Measurements from ENCODE around the gene PRKCH.

The PRKCH gene

DNA sequence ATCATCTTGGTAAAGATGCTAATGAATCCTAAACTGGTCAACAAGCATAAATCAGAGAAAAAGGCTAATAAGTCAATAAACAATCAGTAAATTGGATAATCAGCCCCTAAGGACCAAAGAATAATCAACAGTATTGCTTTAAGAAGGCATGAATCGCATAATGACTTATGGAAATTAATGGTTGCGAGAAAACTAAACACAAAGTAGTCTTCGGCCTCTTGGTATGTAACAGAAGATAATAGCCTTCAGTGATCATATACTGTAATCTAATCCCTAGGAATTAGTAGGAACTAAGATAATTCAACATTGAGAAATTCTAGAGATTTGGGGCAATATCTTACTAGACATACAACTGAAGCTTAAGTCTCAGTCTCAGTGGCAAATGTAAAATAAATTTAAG is 122.1 kb downstream of the PRKCH start:
- peak overlapping the region; percentile 41 to 59 for H3K4me3 Mint-ChIP-seq
- H3K27me3 Mint-ChIP-seq: no peaks in the 10 kb centered on the region
- no peak for DNase-seq
- peak overlapping the region; percentile 98 to 99 for H3K27ac Mint-ChIP-seq
- no peaks in the 10 kb centered on the region for H3K9me3 Mint-ChIP-seq
- no peak for ATAC-seq
- peaks cover 97% of the 10 kb centered on the region for H3K4me1 Mint-ChIP-seq

DNA sequence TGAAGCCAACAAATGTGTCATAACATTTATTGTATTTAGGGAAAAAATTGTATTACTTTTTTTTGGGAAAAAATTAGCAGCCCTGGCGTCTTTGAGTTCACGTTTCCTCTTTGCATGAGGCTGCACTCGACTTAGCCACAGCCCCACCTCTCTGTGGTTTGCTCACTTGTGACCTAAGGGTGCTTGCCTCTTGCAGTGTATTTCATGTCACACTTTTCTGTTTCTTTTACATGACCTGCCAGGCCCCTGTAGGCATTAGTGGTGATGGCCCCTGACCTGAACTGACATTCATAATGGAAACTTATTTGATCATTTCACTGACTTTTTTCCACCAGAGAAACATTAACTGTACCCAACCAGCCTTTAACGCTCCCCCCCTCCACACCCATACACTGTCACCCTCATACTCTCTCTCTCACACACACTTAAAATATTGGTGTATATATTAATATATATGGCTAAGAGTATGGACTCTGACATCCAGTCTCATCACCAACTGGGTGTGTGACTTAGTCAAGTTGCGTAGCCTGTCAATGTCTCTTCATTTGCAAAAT is 122.9 kb downstream of the PRKCH start:
- ATAC-seq (peak; percentile 98), DNase-seq (peak; percentile 66 to 86)
- peak overlapping the region; percentile 98 to 99 for H3K27ac Mint-ChIP-seq
- peak overlapping the region; percentile 41 to 59 for H3K4me3 Mint-ChIP-seq
- peaks cover 97% of the 10 kb centered on the region for H3K4me1 Mint-ChIP-seq
- H3K9me3 Mint-ChIP-seq: no peaks in the 10 kb centered on the region
- H3K27me3 Mint-ChIP-seq: no peaks in the 10 kb centered on the region

DNA sequence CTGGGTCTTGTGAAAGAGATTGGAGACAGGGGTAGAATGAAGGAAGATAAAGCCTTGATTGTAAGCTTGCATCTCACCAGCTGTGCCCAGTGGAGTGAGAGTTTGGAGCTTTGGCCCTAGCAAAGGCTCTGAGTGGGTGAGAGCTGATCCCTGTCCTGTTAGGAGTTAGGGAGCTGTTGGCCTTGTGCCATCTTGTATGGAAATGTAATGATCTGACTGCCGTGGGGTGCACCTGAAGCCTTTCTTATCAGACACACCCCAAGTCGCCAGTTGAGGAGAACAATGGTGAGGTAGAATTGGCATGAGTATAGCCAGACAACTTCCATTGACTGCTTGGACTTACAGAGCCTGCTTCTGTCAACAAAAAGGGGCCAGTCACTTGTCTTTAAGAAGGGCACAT is 130.1 kb downstream of the PRKCH start:
- no peak for ATAC-seq
- H3K27me3 Mint-ChIP-seq: no peaks in the 10 kb centered on the region
- H3K4me3 Mint-ChIP-seq: peak overlapping the region; percentile 68 to 82
- peaks cover 100% of the 10 kb centered on the region for H3K4me1 Mint-ChIP-seq
- H3K27ac Mint-ChIP-seq: peak overlapping the region; percentile 86 to 96
- DNase-seq: no peak
- peaks cover 0 to 7% of the 10 kb centered on the region in 2 donors for H3K9me3 Mint-ChIP-seq

DNA sequence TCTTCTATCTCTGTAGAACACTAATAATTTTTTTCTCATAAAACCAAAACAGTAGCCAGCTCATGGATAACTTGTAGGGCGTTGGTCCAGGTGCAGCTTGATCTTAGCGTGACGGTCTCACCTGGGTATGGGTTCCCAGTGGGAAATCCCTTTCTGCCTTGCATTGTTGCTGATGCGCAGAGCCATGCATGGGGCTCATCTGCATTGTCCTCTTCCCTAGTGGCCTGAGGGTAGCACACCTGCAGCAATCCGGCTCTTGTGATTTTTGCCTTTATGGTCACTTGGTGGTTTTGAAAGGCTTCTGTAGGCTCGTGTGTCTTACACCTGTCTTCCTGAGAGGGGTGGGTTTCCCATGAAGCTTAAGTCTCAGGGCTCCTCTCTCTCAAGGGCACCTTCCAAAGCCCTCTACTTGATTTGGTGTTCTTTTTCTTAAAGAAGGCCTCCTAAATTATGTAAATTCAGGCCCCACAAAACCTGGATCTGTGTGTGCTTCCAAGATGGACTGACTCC is 130.6 kb downstream of the PRKCH start:
- no peak for DNase-seq
- Mint-ChIP-seq H3K4me1 (peaks cover 100% of the 10 kb centered on the region), H3K9me3 (peaks cover 0 to 7% of the 10 kb centered on the region in 2 donors), H3K27me3 (no peaks in the 10 kb centered on the region), H3K4me3 (peak overlapping the region; percentile 68 to 82), H3K27ac (peak overlapping the region; percentile 96 to 97)
- ATAC-seq: peak; percentile 20

DNA sequence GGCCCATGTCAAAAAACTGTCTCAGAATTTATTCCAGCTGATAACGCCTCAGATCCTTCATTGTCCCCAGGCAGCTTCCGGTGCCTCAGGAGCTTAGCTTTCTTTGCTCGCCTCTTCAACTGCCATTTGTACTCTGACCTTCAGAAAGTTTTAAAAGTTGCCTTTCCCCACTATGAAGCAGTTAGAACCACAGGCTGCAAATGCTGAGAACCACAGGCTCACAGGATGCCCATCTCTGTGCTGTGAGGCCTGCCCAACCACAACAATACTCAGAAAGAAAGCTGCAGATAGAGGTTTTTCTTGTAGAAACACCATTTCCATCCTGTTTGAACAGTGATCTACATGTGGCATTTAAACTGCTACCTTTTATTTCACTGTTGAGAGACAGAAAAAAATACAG is 131.1 kb downstream of the PRKCH start:
- H3K27ac Mint-ChIP-seq: peak overlapping the region; percentile 96 to 97
- peak; percentile 97 for ATAC-seq
- H3K4me1 Mint-ChIP-seq: peaks cover 100% of the 10 kb centered on the region
- peak overlapping the region; percentile 68 to 82 for H3K4me3 Mint-ChIP-seq
- H3K27me3 Mint-ChIP-seq: no peaks in the 10 kb centered on the region
- peaks cover 0 to 7% of the 10 kb centered on the region in 2 donors for H3K9me3 Mint-ChIP-seq
- DNase-seq: peak; percentile 72 to 86

DNA sequence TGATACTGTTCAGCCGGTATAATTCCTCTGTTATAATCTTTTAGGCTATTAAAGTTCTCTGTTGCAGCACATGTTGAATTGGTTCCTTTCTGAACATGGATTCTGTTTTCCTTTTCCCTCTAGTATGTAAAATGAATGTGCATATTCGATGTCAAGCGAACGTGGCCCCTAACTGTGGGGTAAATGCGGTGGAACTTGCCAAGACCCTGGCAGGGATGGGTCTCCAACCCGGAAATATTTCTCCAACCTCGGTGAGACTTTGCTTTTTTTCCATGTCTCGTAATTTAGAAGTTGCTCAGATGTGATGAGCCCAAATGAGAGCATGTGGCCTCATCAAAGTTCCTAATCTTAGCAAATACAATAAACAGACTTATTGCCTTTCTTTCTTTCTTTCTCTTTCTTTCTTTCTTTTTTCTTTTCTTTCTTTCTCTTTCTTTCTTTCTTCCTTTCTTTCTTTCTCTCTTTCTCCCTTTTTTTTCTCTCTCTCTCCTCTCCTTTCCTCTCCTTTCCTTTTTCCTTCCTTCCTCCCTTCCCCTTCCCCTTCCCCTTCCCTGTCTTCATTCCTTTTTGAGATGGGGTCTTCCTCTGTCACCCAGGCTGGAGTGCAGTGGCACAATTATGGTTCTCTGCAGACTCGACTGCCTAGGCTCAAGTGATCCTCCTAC is 131.9 kb downstream of the PRKCH start:
- ATAC-seq (no peak), DNase-seq (no peak)
- H3K9me3 Mint-ChIP-seq: peaks cover 0 to 7% of the 10 kb centered on the region in 2 donors
- H3K4me3 Mint-ChIP-seq: peak overlapping the region; percentile 73 to 82
- no peaks in the 10 kb centered on the region for H3K27me3 Mint-ChIP-seq
- H3K4me1 Mint-ChIP-seq: peaks cover 98% of the 10 kb centered on the region
- H3K27ac Mint-ChIP-seq: peak overlapping the region; percentile 96 to 97

DNA sequence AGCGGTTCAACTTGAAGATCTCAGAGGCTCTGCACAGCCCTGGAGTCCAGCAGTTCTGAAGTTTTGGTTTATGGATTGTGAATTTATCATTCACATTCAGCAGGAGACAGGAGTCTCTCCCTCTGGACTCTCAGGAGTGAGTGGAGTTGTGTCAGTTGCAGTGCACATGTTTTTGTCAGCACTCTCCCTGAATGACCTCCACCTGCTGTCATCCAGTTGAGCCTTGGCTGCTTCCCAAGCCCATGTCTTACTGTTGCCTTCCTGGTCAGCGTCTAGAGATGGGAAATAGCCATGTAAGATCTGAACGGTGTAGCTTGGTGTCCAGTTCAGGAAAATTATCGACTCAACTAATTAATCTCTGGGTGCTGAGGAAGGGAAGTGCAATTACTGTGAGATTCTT is 133.2 kb downstream of the PRKCH start:
- Mint-ChIP-seq H3K27me3 (no peaks in the 10 kb centered on the region), H3K27ac (peak overlapping the region; percentile 81 to 96), H3K4me1 (peaks cover 98% of the 10 kb centered on the region), H3K9me3 (peaks cover 0 to 7% of the 10 kb centered on the region in 2 donors), H3K4me3 (peak overlapping the region; percentile 73 to 82)
- no peak for DNase-seq
- no peak for ATAC-seq

DNA sequence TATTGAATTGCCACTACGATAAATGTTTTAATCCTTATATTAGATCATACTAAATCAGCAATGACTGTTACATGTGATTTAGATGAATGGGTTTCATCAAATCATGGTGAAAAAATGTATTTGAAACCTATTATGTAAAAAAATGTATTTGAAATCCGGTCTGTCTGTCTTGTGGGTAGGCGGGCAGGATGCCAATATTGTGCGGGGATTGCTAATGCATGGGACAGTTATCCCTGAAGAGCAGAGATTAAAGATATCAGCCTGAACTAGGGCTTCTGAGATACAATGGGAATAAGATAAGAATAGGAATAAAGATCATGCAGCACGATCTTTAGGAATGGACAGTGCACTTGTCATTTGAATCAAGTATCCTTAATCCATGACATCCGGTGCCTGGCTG is 134.0 kb downstream of the PRKCH start:
- Mint-ChIP-seq H3K27ac (peak overlapping the region; percentile 82 to 92), H3K9me3 (peaks cover 5 to 12% of the 10 kb centered on the region in 2 donors), H3K4me1 (peaks cover 94% of the 10 kb centered on the region), H3K4me3 (peak overlapping the region; percentile 73 to 82), H3K27me3 (no peaks in the 10 kb centered on the region)
- ATAC-seq (no peak), DNase-seq (no peak)

DNA sequence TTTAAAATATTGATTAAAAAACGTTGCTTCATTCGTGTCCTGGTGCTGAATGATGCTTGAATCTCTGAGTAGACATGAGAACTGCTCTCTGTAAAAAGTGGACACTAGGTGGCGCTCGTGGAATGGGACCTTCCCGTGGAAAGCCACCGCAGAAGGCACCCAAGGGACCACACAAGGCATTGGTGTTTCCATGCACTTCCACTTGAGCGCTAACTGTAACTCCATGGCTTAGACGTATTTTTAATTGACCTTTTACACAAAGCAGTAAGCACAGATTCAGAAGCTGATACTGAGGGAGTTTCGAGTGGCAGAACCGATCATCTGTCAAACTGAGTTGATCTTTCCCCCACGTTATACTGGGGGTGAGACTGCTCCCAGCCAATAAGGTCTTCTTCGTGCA is 135.3 kb downstream of the PRKCH start:
- no peak for ATAC-seq
- H3K27ac Mint-ChIP-seq: peak overlapping the region in 1 of 2 donors; percentile 77
- H3K4me1 Mint-ChIP-seq: peaks cover 94% of the 10 kb centered on the region
- H3K9me3 Mint-ChIP-seq: peaks cover 5 to 7% of the 10 kb centered on the region in 2 donors
- DNase-seq: peak; percentile 68 to 69
- no peak overlapping the region for H3K4me3 Mint-ChIP-seq
- no peaks in the 10 kb centered on the region for H3K27me3 Mint-ChIP-seq

DNA sequence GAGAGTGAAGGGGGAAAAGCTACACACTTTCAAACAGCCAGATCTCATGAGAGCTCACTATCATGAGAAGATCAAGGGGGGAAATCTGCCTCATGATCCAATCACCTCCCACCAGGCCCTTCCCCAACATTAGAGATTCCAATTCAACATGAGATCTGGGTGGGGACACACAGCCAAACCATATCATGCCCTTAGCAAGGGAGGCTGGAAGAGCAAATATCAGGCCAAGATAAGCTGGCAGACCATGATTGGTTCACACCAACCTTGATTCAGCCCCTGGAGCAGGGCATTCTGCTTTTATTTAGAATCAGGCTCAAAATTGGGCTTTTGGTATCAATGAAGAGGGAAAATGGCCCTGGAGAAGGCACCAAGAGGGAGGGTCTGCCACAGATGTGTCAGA is 137.4 kb downstream of the PRKCH start:
- Mint-ChIP-seq H3K9me3 (peaks cover 5 to 7% of the 10 kb centered on the region in 2 donors), H3K27me3 (no peaks in the 10 kb centered on the region), H3K4me3 (no peak overlapping the region), H3K27ac (peak overlapping the region; percentile 46 to 48), H3K4me1 (peaks cover 91% of the 10 kb centered on the region)
- ATAC-seq (no peak), DNase-seq (no peak)

DNA sequence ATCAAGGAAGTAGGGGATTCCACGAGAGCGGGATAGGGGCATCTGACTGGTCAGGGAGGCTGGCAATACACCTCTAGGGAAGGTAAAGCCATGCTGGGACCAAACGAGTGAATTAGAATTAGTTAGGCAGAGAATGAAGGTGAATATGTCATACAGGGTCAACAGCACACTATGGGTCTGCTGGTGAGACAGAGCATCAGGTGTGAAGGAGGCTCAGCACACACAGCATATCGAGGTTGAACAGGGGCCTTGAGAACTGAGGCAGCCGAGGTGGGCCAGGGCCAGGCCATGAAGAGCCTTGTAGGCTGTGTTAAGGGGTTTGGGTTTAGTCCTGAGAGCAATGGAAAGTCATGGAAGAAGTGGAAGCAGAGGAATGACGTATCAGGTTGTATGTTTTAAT is 137.8 kb downstream of the PRKCH start:
- Mint-ChIP-seq H3K4me1 (peaks cover 90% of the 10 kb centered on the region), H3K4me3 (no peak overlapping the region), H3K27me3 (no peaks in the 10 kb centered on the region), H3K27ac (no peak overlapping the region), H3K9me3 (peaks cover 5 to 7% of the 10 kb centered on the region in 2 donors)
- ATAC-seq: no peak
- DNase-seq: no peak

DNA sequence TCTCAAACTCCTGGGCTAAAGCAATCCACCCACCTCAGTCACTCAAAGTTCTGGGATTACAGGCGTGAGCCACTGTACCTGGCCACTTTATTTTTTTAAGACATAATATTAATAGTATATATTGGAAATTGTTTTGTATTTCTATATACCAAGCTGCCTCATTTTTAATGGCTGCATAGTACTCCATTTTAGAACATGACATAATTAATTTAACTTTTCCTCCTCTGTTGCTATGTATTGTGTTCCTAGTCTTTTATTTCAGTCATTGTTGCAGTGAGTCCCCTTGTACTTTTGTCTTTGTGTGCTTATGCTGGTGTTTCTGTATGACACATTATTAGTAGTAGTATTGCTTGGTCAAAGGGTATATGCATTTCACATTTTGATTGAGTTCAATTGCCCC is 138.7 kb downstream of the PRKCH start:
- DNase-seq (no peak), ATAC-seq (no peak)
- Mint-ChIP-seq H3K4me1 (peaks cover 89% of the 10 kb centered on the region), H3K4me3 (no peak overlapping the region), H3K27ac (peak overlapping the region in 1 of 2 donors; percentile 59), H3K9me3 (peaks cover 5 to 7% of the 10 kb centered on the region in 2 donors), H3K27me3 (no peaks in the 10 kb centered on the region)

DNA sequence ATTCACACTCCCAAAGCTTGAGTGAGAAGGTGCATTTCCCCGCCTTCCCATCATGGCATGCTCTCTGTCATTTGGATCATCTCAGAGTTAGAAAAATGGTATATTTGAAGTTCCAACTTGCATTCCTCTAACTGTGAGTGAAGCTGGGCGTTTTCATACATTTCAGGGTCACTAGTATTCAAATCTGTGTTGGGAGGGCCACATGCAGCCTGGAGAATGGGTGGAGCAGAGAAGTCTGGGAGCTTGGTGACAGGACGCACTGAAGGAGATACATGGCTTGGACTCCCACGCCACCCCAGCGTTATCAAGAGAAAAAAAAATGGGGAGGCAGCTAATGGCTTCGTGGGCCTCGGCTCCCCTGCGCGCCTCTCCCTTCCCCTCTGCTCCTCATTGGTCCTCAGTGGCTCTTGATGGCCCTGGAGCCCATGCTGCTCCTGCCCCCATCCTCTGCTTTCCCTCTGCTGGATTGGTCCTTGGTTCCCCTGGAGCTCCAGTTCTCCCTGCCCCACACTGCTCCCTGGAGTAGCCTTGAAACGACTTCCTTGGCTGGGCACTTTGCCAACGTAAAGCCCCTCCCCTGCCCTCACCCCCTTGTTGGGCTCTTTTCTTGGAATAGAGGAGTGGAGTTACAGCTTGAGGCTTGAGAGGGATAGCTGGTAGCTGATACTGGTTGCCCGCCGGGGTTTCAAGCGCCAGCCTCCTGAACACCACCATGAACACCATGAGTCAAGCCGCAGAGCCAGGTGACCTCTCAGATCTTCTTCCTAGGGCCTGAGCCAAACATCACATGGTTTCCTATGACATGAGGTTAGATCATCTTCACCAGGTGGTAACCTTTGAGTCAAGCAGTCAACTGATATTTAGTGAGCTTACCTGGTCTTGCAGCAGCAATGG is 139.6 kb downstream of the PRKCH start:
- peak; percentile 45 to 73 for DNase-seq
- Mint-ChIP-seq H3K9me3 (peaks cover 5 to 7% of the 10 kb centered on the region in 2 donors), H3K4me1 (peaks cover 88% of the 10 kb centered on the region), H3K27me3 (no peaks in the 10 kb centered on the region), H3K27ac (peak overlapping the region; percentile 96 to 98), H3K4me3 (peak overlapping the region; percentile 61 to 75)
- peak; percentile 91 for ATAC-seq

DNA sequence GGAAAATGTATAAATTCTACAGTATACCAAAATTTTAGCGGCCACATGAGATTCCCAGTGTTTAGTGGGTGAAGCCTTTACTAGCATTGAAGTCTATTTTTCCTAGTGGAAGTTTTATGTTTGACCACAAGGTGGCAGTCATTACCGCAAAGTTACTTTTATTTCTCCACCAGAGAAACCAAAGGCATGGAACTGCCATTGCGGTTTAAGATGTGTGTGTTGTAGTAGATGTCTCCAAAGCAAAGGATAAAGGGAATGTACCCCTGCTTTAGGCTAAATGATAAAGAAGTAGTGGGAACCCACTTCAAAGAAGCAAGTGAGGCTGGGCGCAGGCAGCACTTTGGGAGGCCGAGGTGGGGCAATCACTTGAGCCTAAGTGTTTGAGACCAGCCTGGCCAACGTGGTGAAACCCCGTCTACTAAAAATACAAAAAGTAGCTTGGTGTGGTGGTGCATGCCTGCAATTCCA is 140.5 kb downstream of the PRKCH start:
- Mint-ChIP-seq H3K4me1 (peaks cover 86% of the 10 kb centered on the region), H3K9me3 (peaks cover 5 to 7% of the 10 kb centered on the region in 2 donors), H3K4me3 (peak overlapping the region; percentile 11 to 63), H3K27me3 (no peaks in the 10 kb centered on the region), H3K27ac (peak overlapping the region; percentile 96 to 98)
- ATAC-seq: peak; percentile 49
- DNase-seq: peak; percentile 28 to 44

DNA sequence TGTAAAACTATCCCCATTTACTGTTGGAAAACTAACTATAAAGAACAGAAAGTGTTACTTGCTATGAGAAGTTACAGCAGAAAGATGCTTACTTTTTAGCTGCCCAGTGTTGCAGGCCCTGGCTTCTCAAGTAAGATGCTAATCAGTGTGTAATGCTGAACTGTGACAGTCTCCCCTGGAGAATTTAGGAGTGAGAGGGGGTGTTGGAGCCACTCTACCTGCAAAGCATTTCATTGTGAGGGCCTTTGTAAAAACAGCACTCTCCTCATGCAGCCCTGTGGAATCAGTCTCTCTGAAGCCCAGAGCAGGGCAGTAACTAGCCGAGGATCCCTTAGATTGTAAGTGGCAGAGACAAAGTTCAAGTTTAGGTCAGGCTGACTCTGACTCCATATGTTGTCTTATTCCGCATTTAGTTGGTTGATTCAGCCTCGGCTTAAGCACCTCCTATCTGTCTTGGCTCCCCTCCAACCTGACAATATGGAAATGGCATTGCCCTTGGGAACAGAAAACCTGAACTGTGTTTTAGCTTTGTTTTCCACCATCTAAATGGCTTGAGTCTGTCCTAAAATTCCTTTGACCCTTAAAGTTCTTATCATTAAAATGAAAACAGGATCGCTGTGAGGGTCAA is 141.3 kb downstream of the PRKCH start:
- Mint-ChIP-seq H3K4me3 (no peak overlapping the region), H3K9me3 (peaks cover 5 to 7% of the 10 kb centered on the region in 2 donors), H3K27ac (no peak overlapping the region), H3K27me3 (no peaks in the 10 kb centered on the region), H3K4me1 (peaks cover 86% of the 10 kb centered on the region)
- no peak for ATAC-seq
- DNase-seq: no peak
